MM.1S (cell line): ENCODE data around the gene UBTD1.

Source experiments
- DNase-seq: peaks from one replicate; pipeline ENCODE4 v3.0.0-alpha.2; 2015
- H2AFZ ChIP-seq: fragments of 300-600 bp; sonication (generic); 2 replicates; pipeline ENCODE4 v1.6.0; 2016; ENCODE audit warnings: antibody characterized with exemption, low read length
- H3F3A ChIP-seq: fragments of 300-600 bp; sonication (generic); 2 replicates; pipeline ENCODE4 v1.6.1; 2016; ENCODE audit warnings: mild to moderate bottlenecking, antibody characterized with exemption, low read length, moderate library complexity, mixed read lengths; ENCODE audit not compliant: insufficient read depth
- H3K27ac ChIP-seq: fragments of 300-600 bp; sonication (generic); 2 replicates; pipeline ENCODE4 v1.5.1; 2016; ENCODE audit warnings: mild to moderate bottlenecking, low read length
- H3K27me3 ChIP-seq: fragments of 300-600 bp; sonication (generic); replicated peaks from 2 replicates; pipeline ENCODE4 v1.6.0; 2016; ENCODE audit warnings: low read length; ENCODE audit not compliant: insufficient read depth
- H3K36me3 ChIP-seq: fragments of 300-600 bp; sonication (generic); replicated peaks from 2 replicates; pipeline ENCODE4 v1.6.1; 2016; ENCODE audit warnings: mild to moderate bottlenecking, low read length, mixed read lengths; ENCODE audit not compliant: insufficient read depth
- H3K4me1 ChIP-seq: fragments of 300-600 bp; sonication (generic); 2 replicates; pipeline ENCODE4 v1.6.1; 2016; ENCODE audit warnings: low read length, mixed read lengths
- H3K4me2 ChIP-seq: fragments of 300-600 bp; sonication (generic); 2 replicates; pipeline ENCODE4 v1.6.0; 2016; ENCODE audit warnings: low read depth, low read length
- H3K4me3 ChIP-seq: fragments of 300-600 bp; sonication (generic); 2 replicates; pipeline ENCODE4 v1.5.1; 2016; ENCODE audit warnings: low read length, mixed read lengths
- H3K79me2 ChIP-seq: fragments of 300-600 bp; sonication (generic); 2 replicates; pipeline ENCODE4 v1.6.1; 2016; ENCODE audit warnings: mixed run types, low read length, mixed read lengths
- H3K9ac ChIP-seq: fragments of 300-600 bp; sonication (generic); 2 replicates; pipeline ENCODE4 v1.6.1; 2016; ENCODE audit warnings: low read length, mixed read lengths
- H3K9me2 ChIP-seq: fragments of 300-600 bp; sonication (generic); replicated peaks from 2 replicates; pipeline ENCODE4 v1.6.1; 2016; ENCODE audit warnings: mild to moderate bottlenecking, low read length, mixed read lengths; ENCODE audit not compliant: insufficient read depth
- H3K9me3 ChIP-seq: fragments of 300-600 bp; sonication (generic); replicated peaks from 2 replicates; pipeline ENCODE4 v1.6.1; 2016; ENCODE audit warnings: mild to moderate bottlenecking, low read length, mixed read lengths; ENCODE audit not compliant: insufficient read depth
- H4K20me1 ChIP-seq: fragments of 300-600 bp; sonication (generic); 2 replicates; pipeline ENCODE4 v1.6.1; 2016; ENCODE audit warnings: mild to moderate bottlenecking, low read length, moderate library complexity, mixed read lengths; ENCODE audit not compliant: insufficient read depth
- CTCF ChIP-seq: fragments of 300-600 bp; sonication (generic); IDR thresholded peaks from 2 replicates; pipeline ENCODE4 v1.5.1; 2016; ENCODE audit warnings: antibody characterized with exemption, low read length, mixed read lengths
- EZH2 ChIP-seq: fragments of 300-600 bp; sonication (generic); optimal IDR thresholded peaks from 2 replicates; pipeline ENCODE3; 2017; ENCODE audit warnings: low read depth, mild to moderate bottlenecking, antibody characterized with exemption, low read length, mixed read lengths
- EZH2phosphoT487 ChIP-seq: fragments of 300-600 bp; sonication (generic); IDR thresholded peaks from 2 replicates; pipeline ENCODE4 v1.6.1; 2018; ENCODE audit warnings: antibody characterized with exemption, low read length

UBTD1 gene

GRCh38 chr10:97502916-97503315, 4.2 kb downstream of the UBTD1 start:
- Histone ChIP-seq H3K36me3 (no peaks in the 10 kb centered on the region), H3K27ac (no peak overlapping the region), H2AFZ (no peak overlapping the region), H4K20me1 (no peaks in the 10 kb centered on the region), H3K79me2 (peaks cover 3% of the 10 kb centered on the region), H3K27me3 (peaks cover 16% of the 10 kb centered on the region), H3K4me1 (no peaks in the 10 kb centered on the region), H3F3A (peaks cover 3% of the 10 kb centered on the region), H3K9me3 (no peaks in the 10 kb centered on the region), H3K9me2 (no peaks in the 10 kb centered on the region), H3K9ac (no peak overlapping the region), H3K4me2 (no peak overlapping the region), H3K4me3 (no peak overlapping the region)
- TF ChIP-seq EZH2phosphoT487 (no peak), CTCF (no peak)
- DNase-seq = no peak

GRCh38 chr10:97503406-97503805, 4.7 kb downstream of the UBTD1 start:
- H3K79me2 ChIP-seq = no peaks in the 10 kb centered on the region
- peaks cover 16% of the 10 kb centered on the region for H3K27me3 ChIP-seq
- no peak for TF ChIP-seq EZH2
- TF ChIP-seq CTCF = no peak
- TF ChIP-seq EZH2phosphoT487 = no peak
- no peaks in the 10 kb centered on the region for H3F3A ChIP-seq
- no peaks in the 10 kb centered on the region for H3K36me3 ChIP-seq
- H3K4me3 ChIP-seq = no peak overlapping the region
- H3K27ac ChIP-seq = no peak overlapping the region
- no peaks in the 10 kb centered on the region for H3K4me1 ChIP-seq
- H3K4me2 ChIP-seq = no peak overlapping the region
- H3K9me3 ChIP-seq = no peaks in the 10 kb centered on the region
- no peaks in the 10 kb centered on the region for H4K20me1 ChIP-seq
- no peak overlapping the region for H3K9ac ChIP-seq
- H3K9me2 ChIP-seq = no peaks in the 10 kb centered on the region
- no peak for DNase-seq
- no peak overlapping the region for H2AFZ ChIP-seq

- DNase-seq = no peak
- TF ChIP-seq CTCF (no peak), EZH2phosphoT487 (no peak), EZH2 (no peak)
- Histone ChIP-seq H3K36me3 (no peaks in the 10 kb centered on the region), H3F3A (no peaks in the 10 kb centered on the region), H3K9me2 (no peaks in the 10 kb centered on the region), H3K9ac (no peak overlapping the region), H3K4me1 (no peaks in the 10 kb centered on the region), H4K20me1 (no peaks in the 10 kb centered on the region), H3K4me2 (no peak overlapping the region), H3K27ac (no peak overlapping the region), H2AFZ (no peak overlapping the region), H3K27me3 (peaks cover 9% of the 10 kb centered on the region), H3K9me3 (no peaks in the 10 kb centered on the region), H3K79me2 (no peaks in the 10 kb centered on the region), H3K4me3 (no peak overlapping the region)
Measured at GRCh38 chr10:97505152-97505551, 6.4 kb downstream of the UBTD1 start.
